Left renal pelvis (tissue), 4 donors: Measurements from ENCODE around the gene CSH2. TPM values are rescaled to one million over a fixed set of nuclear protein-coding genes. Genes with fewer than 3 reads are reported as not detected.
"Not testable (repeated sequence)": the region's sequence is repeated elsewhere in the genome, so short reads cannot be mapped to it uniquely, and the experiment has no call there.

Source experiments
- DNase-seq, 4 donors: peaks; one replicate each; pipeline ENCODE4 v3.0.0-alpha.2; 2013; ENCODE audit warnings: low read depth in 4 of 4, low spot score in 3 of 4
- polyA plus RNA-seq, 4 donors: library from polyadenylated mRNA; unstranded; fragments of 120-200 nt; gene quantifications; one replicate each; pipeline ENCODE4 v1.2.1, GENCODE V29; 2013; ENCODE audit not compliant: insufficient read length in 4 of 4

CSH2 gene
- polyA plus RNA-seq, 4 donors = 0.17 to 0.90 TPM; not detected in 2

- DNase-seq = not testable (repeated sequence)
These were observed 25.7 kb upstream of the CSH2 start for GRCh38 chr17:63898899-63899798.

- not testable (repeated sequence) for DNase-seq
These were observed 23.3 kb upstream of the CSH2 start, which contains the start of gene CSH1 for GRCh38 chr17:63896524-63897354. TSS of gene CSH1 (minus strand) at chr17:63896574. CDS start at chr17:63896511, 63 bp downstream.

GRCh38 chr17:63894821-63895220, 21.3 kb upstream of the CSH2 start:
- DNase-seq = not testable (repeated sequence)

- DNase-seq = not testable (repeated sequence)
These were observed 20.5 kb upstream of the CSH2 start for GRCh38 chr17:63894021-63894420.

GRCh38 chr17:63892316-63893037, 19.0 kb upstream of the CSH2 start:
- not testable (repeated sequence) for DNase-seq

GRCh38 chr17:63889026-63889848, 15.8 kb upstream of the CSH2 start:
- not testable (repeated sequence) for DNase-seq

GRCh38 chr17:63885119-63885518, 11.6 kb upstream of the CSH2 start:
- not testable (repeated sequence) for DNase-seq

GRCh38 chr17:63882626-63883126, 9.2 kb upstream of the CSH2 start:
- not testable (repeated sequence) for DNase-seq

- DNase-seq = peak in 1 of 4 donors; percentile 21
These were observed 8.6 kb upstream of the CSH2 start, which contains the start of gene GH2 for GRCh38 chr17:63881935-63882601. TSS of gene GH2 (minus strand) at chr17:63881944. CDS start at chr17:63881801, 143 bp downstream.

- not testable (repeated sequence) for DNase-seq
These were observed 7.9 kb upstream of the CSH2 start for GRCh38 chr17:63881337-63881736.

GRCh38 chr17:63880706-63881105, 7.2 kb upstream of the CSH2 start:
- DNase-seq = no peak

GRCh38 chr17:63878413-63878812, 4.9 kb upstream of the CSH2 start:
- DNase-seq = not testable (repeated sequence)

- DNase-seq = not testable (repeated sequence)
These were observed 1.2 kb upstream of the CSH2 start for GRCh38 chr17:63874693-63875092.

- DNase-seq = not testable (repeated sequence)
These were observed 667 bp upstream of the CSH2 start for GRCh38 chr17:63874061-63874626.

- not testable (repeated sequence) for DNase-seq
These were observed 1.7 kb downstream of the CSH2 start for GRCh38 chr17:63871646-63872365.

GRCh38 chr17:63870292-63870665, 3.2 kb downstream of the CSH2 start:
- not testable (repeated sequence) for DNase-seq

- DNase-seq = not testable (repeated sequence)
These were observed 3.8 kb downstream of the CSH2 start for GRCh38 chr17:63869491-63870291.
